Vagina (tissue), 2 donors: ENCODE data around the gene MYOF.

Source experiments
- POLR2A ChIP-seq, 2 donors: fragments of 450-650 bp; IDR thresholded peaks; one replicate each; pipeline ENCODE4 v1.6.1; 2017; ENCODE audit warnings: antibody characterized with exemption in 2 of 2, mild to moderate bottlenecking in 2 of 2, moderate library complexity in 2 of 2
- POLR2AphosphoS5 ChIP-seq, 2 donors: sonication (generic); formaldehyde crosslinking; IDR thresholded peaks; one replicate each; pipeline ENCODE4 v1.9.0; 2017; ENCODE audit warnings: antibody characterized with exemption in 2 of 2, mild to moderate bottlenecking in 2 of 2, low read depth in 1 of 2; ENCODE audit not compliant: insufficient read depth in 1 of 2
- TF ChIP-seq, protein P1 (sequence below), 3 experiments: fragments of 450-650 bp in 2 of 3; fragments of 200-600 bp in 1 of 3; sonication (generic) in 1 of 3; IDR thresholded peaks; one replicate each; pipeline ENCODE4 v1.5.1; 2017 to 2019; ENCODE audit warnings: antibody characterized with exemption in 3 of 3, mild to moderate bottlenecking in 2 of 3, moderate library complexity in 2 of 3

DNA sequence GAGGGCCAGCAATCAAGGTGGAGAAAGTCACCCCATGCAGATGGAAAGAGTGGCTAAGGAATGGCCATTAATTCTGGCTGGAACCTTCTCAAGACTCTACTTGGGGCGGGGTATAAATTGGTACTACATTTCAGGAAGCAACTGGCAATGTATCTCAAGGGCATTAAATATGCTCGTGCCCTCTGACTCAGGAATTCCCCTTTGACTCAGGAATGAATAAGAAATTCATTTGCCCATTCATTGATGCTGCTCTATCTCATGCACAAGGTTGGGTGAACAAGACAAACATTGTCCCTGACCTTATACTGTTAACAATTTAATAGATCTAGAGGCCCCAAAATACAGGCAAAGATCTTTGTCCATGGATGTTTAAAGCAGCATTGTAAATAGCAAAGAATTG lies 188.1 kb downstream of the MYOF start:
- no peak for TF ChIP-seq POLR2AphosphoS5 (IDR thresholded peaks at IDR 0.05; ENCODE audit: insufficient read depth in 1 of 2, low read depth in 1 of 2)
- TF ChIP-seq, protein P1, sequence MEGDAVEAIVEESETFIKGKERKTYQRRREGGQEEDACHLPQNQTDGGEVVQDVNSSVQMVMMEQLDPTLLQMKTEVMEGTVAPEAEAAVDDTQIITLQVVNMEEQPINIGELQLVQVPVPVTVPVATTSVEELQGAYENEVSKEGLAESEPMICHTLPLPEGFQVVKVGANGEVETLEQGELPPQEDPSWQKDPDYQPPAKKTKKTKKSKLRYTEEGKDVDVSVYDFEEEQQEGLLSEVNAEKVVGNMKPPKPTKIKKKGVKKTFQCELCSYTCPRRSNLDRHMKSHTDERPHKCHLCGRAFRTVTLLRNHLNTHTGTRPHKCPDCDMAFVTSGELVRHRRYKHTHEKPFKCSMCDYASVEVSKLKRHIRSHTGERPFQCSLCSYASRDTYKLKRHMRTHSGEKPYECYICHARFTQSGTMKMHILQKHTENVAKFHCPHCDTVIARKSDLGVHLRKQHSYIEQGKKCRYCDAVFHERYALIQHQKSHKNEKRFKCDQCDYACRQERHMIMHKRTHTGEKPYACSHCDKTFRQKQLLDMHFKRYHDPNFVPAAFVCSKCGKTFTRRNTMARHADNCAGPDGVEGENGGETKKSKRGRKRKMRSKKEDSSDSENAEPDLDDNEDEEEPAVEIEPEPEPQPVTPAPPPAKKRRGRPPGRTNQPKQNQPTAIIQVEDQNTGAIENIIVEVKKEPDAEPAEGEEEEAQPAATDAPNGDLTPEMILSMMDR (IDR thresholded peaks at IDR 0.05): no peak
- TF ChIP-seq POLR2A (IDR thresholded peaks at IDR 0.05): no peak
